Psoas muscle (tissue), 8 donors: ENCODE data around the gene TUBB4B. TPM values are rescaled to one million over a fixed set of nuclear protein-coding genes. Genes with fewer than 3 reads are reported as not detected.

Experiments used
- ATAC-seq, 4 donors: fragments of 200-7000 bp; cut with Tn5 transposase; one replicate each; pipeline ENCODE4 v1.9.1; 2020; ENCODE audit warnings: moderate library complexity in 3 of 4, mild to moderate bottlenecking in 2 of 4
- DNase-seq, 2 donors: peaks; one replicate each; pipeline ENCODE4 v3.0.0-alpha.2; 2020
- H3K27ac ChIP-seq: fragments of 200-600 bp; one replicate; pipeline ENCODE4 v1.8.0; 2022
- H3K27me3 ChIP-seq, 3 donors: fragments of 200-600 bp in 1 of 3; one replicate each; pipeline versions ENCODE4 v1.6.1 to v1.8.0; 2013 to 2022; ENCODE audit warnings: low read length in 2 of 3, mild to moderate bottlenecking in 2 of 3, moderate library complexity in 1 of 3; ENCODE audit not compliant: insufficient read depth in 3 of 3
- H3K36me3 ChIP-seq, 2 donors: fragments of 200-600 bp in 1 of 2; one replicate each; pipeline versions ENCODE4 v1.6.1 to v1.8.0; 2013 to 2022; ENCODE audit warnings: low read depth in 1 of 2, mild to moderate bottlenecking in 1 of 2, moderate library complexity in 1 of 2; ENCODE audit not compliant: insufficient read depth in 1 of 2
- H3K4me1 ChIP-seq: fragments of 200-600 bp; one replicate; pipeline ENCODE4 v1.8.0; 2022
- H3K4me3 ChIP-seq: fragments of 200-600 bp; one replicate; pipeline ENCODE4 v1.8.0; 2022; ENCODE audit warnings: mild to moderate bottlenecking
- H3K9me3 ChIP-seq: fragments of 200-600 bp; one replicate; pipeline ENCODE4 v1.8.0; 2022
- CTCF ChIP-seq: fragments of 200-600 bp; IDR thresholded peaks from one replicate; pipeline ENCODE4 v1.8.0; 2022; ENCODE audit warnings: antibody characterized with exemption
- WGBS, 3 donors: extraction: QIAGEN DNeasy Blood & Tissue Kit; methylation state at CpG; one replicate each; pipeline versions ENCODE4 v1.1.6 to v1.1.7; 2013; 5-methylcytosine and 5-hydroxymethylcytosine counted together
- intact Hi-C, 2 donors: fragments of 100-400 bp; cut with DNase I; formaldehyde crosslinking; loops; one replicate each; pipeline versions ENCODE4 v1.11.0 to v1.14.2; 2022
- polyA plus RNA-seq, 3 donors: library from polyadenylated mRNA; stranded (reverse); fragments of 200-250 nt; gene quantifications; one replicate each; pipeline ENCODE4 v1.2.3, GENCODE V29; 2013
- total RNA-seq, 4 donors: library from RNA; stranded (reverse); fragmentation: NEBNext Ultra II Directional in 2 of 4; extraction: Animal tissue kit (Norgen Biotek cat#: 25700) in 2 of 4; gene quantifications; one replicate each; pipeline versions ENCODE4 v1.2.1 to v1.2.4, GENCODE V29; 2021 to 2023
- donor health status: healthy with polysubstance abuse.
- donor health status: DM: no; HTN: no; CAD: no; lungs with moderate emphysema.
- donor health status: Bipolar disorder and iron deficiency.
- donor health status: healthy.
- donor health status: DM: yes; HTN: yes; CAD: no.
- donor health status: DM: no; HTN: no; CAD: no.
- donor health status: DM: no; HTN: no; CAD: no.
- donor health status: DM: yes; HTN: yes; CAD: no.

Gene TUBB4B
- total and polyA plus RNA-seq, 7 donors: 111 to 838 (median 273) TPM

- DNase-seq: no peak
- H3K27ac ChIP-seq: peak within 1 kb of the TSS; percentile 83
- H3K4me1 ChIP-seq: peaks cover 11% of the 10 kb centered on the region
- no peaks in the 10 kb centered on the region for H3K9me3 ChIP-seq
- no peaks in the 10 kb centered on the region for H3K36me3 ChIP-seq
- no peak for TF ChIP-seq CTCF
- 42 to 53% (median 45%) methylated on average over 23 of the region's 23 CpGs for WGBS, 3 donors
- H3K27me3 ChIP-seq: peaks cover 0 to 28% (median 0%) of the 10 kb centered on the region in 3 donors
- no peak for ATAC-seq
- H3K4me3 ChIP-seq: peak within 1 kb of the TSS; percentile 76
- intact Hi-C loops: loop anchor here in 1 of 2 donors (5.0 kb wide), 1 partner anchor 38 kb away; the partner anchor contains the start of genes ANAPC2 and SSNA1
Measured at GRCh38 chr9:137224830-137225694, 16.0 kb upstream of the TUBB4B start, which contains the start of gene CYSRT1. Gene CYSRT1 (plus strand): TSS chr9:137225174. CDS start chr9:137225622, 448 bp downstream.

GRCh38 chr9:137225699-137226331 lies 15.3 kb upstream of the TUBB4B start:
- WGBS, 3 donors: 47 to 55% (median 48%) methylated on average over 13 to 21 of the region's 21 CpGs
- Histone ChIP-seq H3K4me3 (no peak overlapping the region), H3K36me3 (no peaks in the 10 kb centered on the region), H3K27ac (no peak overlapping the region), H3K27me3 (peaks cover 0 to 32% (median 0%) of the 10 kb centered on the region in 3 donors), H3K4me1 (peaks cover 11% of the 10 kb centered on the region), H3K9me3 (no peaks in the 10 kb centered on the region)
- no peak for ATAC-seq
- DNase-seq: no peak
- no peak for TF ChIP-seq CTCF
- intact Hi-C loops: loop anchor here (2.0 to 5.0 kb wide), 3 partner anchors 39 to 107 kb away; partner anchors contain the start of genes ANAPC2 (in 1 of the 2) and SSNA1 (in 1 of the 2)

- ATAC-seq (no peak), DNase-seq (no peak)
- no peaks in the 10 kb centered on the region for H3K9me3 ChIP-seq
- intact Hi-C loops: loop anchor here (2.0 to 5.0 kb wide), 3 partner anchors 39 to 108 kb away; partner anchors contain the start of genes ANAPC2 (in 1 of the 2) and SSNA1 (in 1 of the 2)
- no peaks in the 10 kb centered on the region for H3K36me3 ChIP-seq
- peaks cover 0 to 32% (median 3%) of the 10 kb centered on the region in 3 donors for H3K27me3 ChIP-seq
- no peak for TF ChIP-seq CTCF
- no peak overlapping the region for H3K4me3 ChIP-seq
- H3K4me1 ChIP-seq: peaks cover 11% of the 10 kb centered on the region
- H3K27ac ChIP-seq: no peak overlapping the region
- WGBS, 3 donors: 67 to 69% (median 68%) methylated on average over 17 to 18 of the region's 18 CpGs
Measured at GRCh38 chr9:137226338-137227053, 14.6 kb upstream of the TUBB4B start.

GRCh38 chr9:137227054-137227852 lies 13.8 kb upstream of the TUBB4B start, which contains the start of gene RNF224:
Gene RNF224 (plus strand): TSS chr9:137227502. CDS start chr9:137228336, 834 bp downstream.
- no peak within 1 kb of the TSS for H3K27ac ChIP-seq
- peaks cover 11% of the 10 kb centered on the region for H3K4me1 ChIP-seq
- H3K27me3 ChIP-seq: peaks cover 0 to 32% (median 7%) of the 10 kb centered on the region in 3 donors
- intact Hi-C loops: loop anchor here (2.0 to 5.0 kb wide), 3 partner anchors 40 to 108 kb away; partner anchors contain the start of genes ANAPC2 (in 1 of the 2) and SSNA1 (in 1 of the 2)
- WGBS, 3 donors: 12 to 25% (median 18%) methylated on average over 21 to 25 of the region's 25 CpGs
- TF ChIP-seq CTCF: peak; percentile 84
- H3K36me3 ChIP-seq: no peaks in the 10 kb centered on the region
- peak; percentile 73 to 87 for DNase-seq
- no peaks in the 10 kb centered on the region for H3K9me3 ChIP-seq
- no peak within 1 kb of the TSS for H3K4me3 ChIP-seq
- ATAC-seq: peak in 3 of 4 donors; percentile 28 to 41 (median 35)
